OCI-LY3 (cell line): Measurements from ENCODE around the gene GRID1.

Experiments used
- CTCF ChIP-seq: fragments of 200-600, 300-600 bp; sonication (generic); IDR thresholded peaks from 2 replicates; pipeline ENCODE4 v1.5.1; 2014; ENCODE audit warnings: antibody characterized with exemption, low read length, low read depth
- EZH2phosphoT487 ChIP-seq: fragments of 200-600 bp; shearing (Covaris generic); IDR thresholded peaks from 2 replicates; pipeline ENCODE4 v1.6.1; 2018; ENCODE audit warnings: antibody characterized with exemption, mixed run types, low read depth

- TF ChIP-seq CTCF = no peak
- no peak for TF ChIP-seq EZH2phosphoT487
These were observed 200.9 kb downstream of the GRID1 start for GRCh38 chr10:86165666-86166065.
